Measurements from ENCODE around the gene C19orf38. TPM values are rescaled to one million over a fixed set of nuclear protein-coding genes. Genes with fewer than 3 reads are reported as not detected.

The C19orf38 gene
- total RNA-seq, 4 donors from 2014 or later: 0.42 to 4.5 (median 2.4) TPM

GRCh38 chr19:10839114-10840050 lies 8.8 kb upstream of the C19orf38 start:
- 88 to 89% methylated on average over 10 of the region's 10 CpGs for WGBS, 2 donors
- Histone ChIP-seq H3K36me3 (no peaks in the 10 kb centered on the region), H3K27me3 (no peaks in the 10 kb centered on the region), H3K4me1 (peaks cover 0 to 17% (median 2%) of the 10 kb centered on the region in 4 donors), H3K9me3 (peaks cover 0 to 9% (median 0%) of the 10 kb centered on the region in 4 donors), H3K4me3 (no peak overlapping the region), H3K27ac (no peak overlapping the region)
- TF ChIP-seq POLR2A (IDR thresholded peaks at IDR 0.05): no peak
- no peak for TF ChIP-seq CTCF (IDR thresholded peaks at IDR 0.05)
- TF ChIP-seq EP300 (IDR thresholded peaks at IDR 0.05): no peak
- DNase-seq (ENCODE audit: low spot score in 2 of 2): no peak

- Histone ChIP-seq H3K27ac (no peak overlapping the region), H3K9me3 (peaks cover 0 to 8% (median 0%) of the 10 kb centered on the region in 4 donors), H3K27me3 (no peaks in the 10 kb centered on the region), H3K36me3 (no peaks in the 10 kb centered on the region), H3K4me3 (no peak overlapping the region), H3K4me1 (no peaks in the 10 kb centered on the region)
- WGBS, 2 donors: 81 to 87% methylated on average over 7 of the region's 7 CpGs
- no peak for DNase-seq (ENCODE audit: low spot score in 2 of 2)
- TF ChIP-seq EP300 (IDR thresholded peaks at IDR 0.05) (no peak), CTCF (IDR thresholded peaks at IDR 0.05) (no peak), POLR2A (IDR thresholded peaks at IDR 0.05) (no peak)
Measured at GRCh38 chr19:10842788-10843187, 5.4 kb upstream of the C19orf38 start.

- H3K27ac ChIP-seq: no peak overlapping the region
- H3K27me3 ChIP-seq: peaks cover 0 to 16% of the 10 kb centered on the region in 2 donors
- no peaks in the 10 kb centered on the region for H3K36me3 ChIP-seq
- H3K4me3 ChIP-seq: no peak overlapping the region
- no peak for DNase-seq (ENCODE audit: low spot score in 2 of 2)
- H3K4me1 ChIP-seq: no peaks in the 10 kb centered on the region
- TF ChIP-seq POLR2A (IDR thresholded peaks at IDR 0.05): no peak
- no peak for TF ChIP-seq CTCF (IDR thresholded peaks at IDR 0.05)
- no peak for TF ChIP-seq EP300 (IDR thresholded peaks at IDR 0.05)
- WGBS, 2 donors: 85 to 90% methylated on average over 2 of the region's 2 CpGs
- H3K9me3 ChIP-seq: peaks cover 0 to 7% (median 0%) of the 10 kb centered on the region in 4 donors
Measured at GRCh38 chr19:10846500-10847202, 1.6 kb upstream of the C19orf38 start.

GRCh38 chr19:10850631-10851030 lies 2.4 kb downstream of the C19orf38 start:
- Histone ChIP-seq H3K4me1 (no peaks in the 10 kb centered on the region), H3K27ac (no peak overlapping the region), H3K36me3 (no peaks in the 10 kb centered on the region), H3K27me3 (peaks cover 0 to 16% of the 10 kb centered on the region in 2 donors), H3K4me3 (no peak overlapping the region), H3K9me3 (peaks cover 0 to 7% (median 0%) of the 10 kb centered on the region in 4 donors)
- no peak for TF ChIP-seq POLR2A (IDR thresholded peaks at IDR 0.05)
- WGBS, 2 donors: 93% methylated on average over 5 of the region's 5 CpGs
- DNase-seq (ENCODE audit: low spot score in 2 of 2): no peak

- H3K27ac ChIP-seq: no peak overlapping the region
- TF ChIP-seq EP300 (IDR thresholded peaks at IDR 0.05) (no peak), POLR2A (IDR thresholded peaks at IDR 0.05) (no peak), CTCF (IDR thresholded peaks at IDR 0.05) (no peak)
- H3K9me3 ChIP-seq: no peaks in the 10 kb centered on the region
- no peak overlapping the region for H3K4me3 ChIP-seq
- H3K4me1 ChIP-seq: no peaks in the 10 kb centered on the region
- H3K27me3 ChIP-seq: peaks cover 0 to 16% of the 10 kb centered on the region in 2 donors
- DNase-seq (ENCODE audit: low spot score in 2 of 2): no peak
- no peaks in the 10 kb centered on the region for H3K36me3 ChIP-seq
- whole genome bisulfite sequencing, 2 donors: 77 to 78% methylated on average over 7 of the region's 7 CpGs
Measured at GRCh38 chr19:10852098-10852800, 4.0 kb downstream of the C19orf38 start.

Data from tibial nerve (tissue), 4 donors.